SK-N-SH (cell line): ENCODE measurements around the gene STX5. TPM values are rescaled to one million over a fixed set of nuclear protein-coding genes. Genes with fewer than 3 reads are reported as not detected.
A peak's percentile ranks its signal among the peaks of the same experiment; 100 is the strongest.

Experiments
- CTCF ChIA-PET: fragments of 300-600, 350-600 bp; formaldehyde crosslinking; extraction: SDS; loops from one replicate; lab custom pipeline; 2021; lab: Yijun Ruan, JAX
- POLR2A ChIA-PET: fragments of 350-600 bp; sonication (Branson Sonifier 250); formaldehyde crosslinking; extraction: SDS; loops from one replicate; lab custom pipeline; 2020; ENCODE audit warnings: antibody characterized with exemption, inconsistent platforms; lab: Yijun Ruan, JAX
- DNase-seq: peaks from one replicate; pipeline ENCODE4 v3.0.0; 2012
- H2AFZ ChIP-seq: fragments of 200-600 bp; sonication (generic); 2 replicates; pipeline ENCODE4 v1.8.1; 2016; ENCODE audit warnings: antibody characterized with exemption, mild to moderate bottlenecking, low read depth
- H3F3A ChIP-seq: fragments of 200-600 bp; sonication (generic); replicated peaks from 2 replicates; pipeline ENCODE3; 2016; ENCODE audit warnings: antibody characterized with exemption, mild to moderate bottlenecking; ENCODE audit not compliant: insufficient read depth
- H3K27ac ChIP-seq, 2 experiments: fragments of 200-500 bp in 1 of 2; fragments of 200-600 bp in 1 of 2; sonication (Bioruptor generic) in 1 of 2; sonication (generic), shearing (Covaris generic) in 1 of 2; 2 replicates each; pipeline versions ENCODE4 v1.5.1 to v1.6.1; 2014 to 2016; ENCODE audit warnings: low read depth in 2 of 2, inconsistent platforms in 1 of 2, low read length in 1 of 2, mild to moderate bottlenecking in 1 of 2, mixed read lengths in 1 of 2
- H3K27me3 ChIP-seq: fragments of 200-600 bp; sonication (generic), shearing (Covaris generic); 2 replicates; pipeline ENCODE4 v1.6.1; 2016; ENCODE audit warnings: mixed run types; ENCODE audit not compliant: insufficient read depth
- H3K36me3 ChIP-seq, 2 experiments: fragments of 200-500 bp in 1 of 2; fragments of 200-600 bp in 1 of 2; sonication (Bioruptor generic) in 1 of 2; sonication (generic) in 1 of 2; replicated peaks in 1 of 2; 2 replicates each; pipeline versions ENCODE3 to v1.5.1; 2014 to 2016; ENCODE audit warnings: low read length in 1 of 2, mild to moderate bottlenecking in 1 of 2; ENCODE audit not compliant: insufficient read depth in 2 of 2, control insufficient read depth in 1 of 2
- H3K4me1 ChIP-seq, 2 experiments: fragments of 200-500 bp in 1 of 2; fragments of 200-600 bp in 1 of 2; sonication (Bioruptor generic) in 1 of 2; sonication (generic), shearing (Covaris generic) in 1 of 2; 2 replicates each; pipeline versions ENCODE4 v1.5.1 to v1.6.1; 2014 to 2016; ENCODE audit warnings: low read depth in 1 of 2, low read length in 1 of 2, mixed run types in 1 of 2; ENCODE audit not compliant: insufficient read depth in 2 of 2, control insufficient read depth in 1 of 2
- H3K4me2 ChIP-seq: fragments of 200-600 bp; sonication (generic), shearing (Covaris generic); 2 replicates; pipeline ENCODE4 v1.6.1; 2017; ENCODE audit warnings: mixed run types
- H3K4me3 ChIP-seq, 2 experiments: fragments of 200-500 bp in 1 of 2; fragments of 200-600 bp in 1 of 2; sonication (Bioruptor generic) in 1 of 2; sonication (generic), shearing (Covaris generic) in 1 of 2; 2 replicates each; pipeline versions ENCODE4 v1.5.1 to v1.8.1; 2014 to 2016; ENCODE audit warnings: low read depth in 2 of 2, inconsistent platforms in 1 of 2, low read length in 1 of 2, mild to moderate bottlenecking in 1 of 2, mixed read lengths in 1 of 2, moderate library complexity in 1 of 2
- H3K79me2 ChIP-seq: fragments of 200-600 bp; sonication (generic); 2 replicates; pipeline ENCODE4 v1.8.1; 2017; ENCODE audit warnings: mild to moderate bottlenecking; ENCODE audit not compliant: insufficient read depth
- H3K9ac ChIP-seq: fragments of 200-600 bp; sonication (generic); 2 replicates; pipeline ENCODE4 v1.6.1; 2017; ENCODE audit warnings: mixed run types
- H3K9me2 ChIP-seq: fragments of 200-600 bp; sonication (generic); 2 replicates; pipeline ENCODE4 v1.6.1; 2017; ENCODE audit warnings: mixed run types
- H3K9me3 ChIP-seq: fragments of 200-600 bp; sonication (generic); 2 replicates; pipeline ENCODE4 v1.6.1; 2017; ENCODE audit warnings: mixed run types, mild to moderate bottlenecking, moderate library complexity
- H4K20me1 ChIP-seq: fragments of 200-600 bp; sonication (generic); 2 replicates; pipeline ENCODE4 v1.6.1; 2017; ENCODE audit warnings: mild to moderate bottlenecking, mixed run types; ENCODE audit not compliant: insufficient read depth
- EP300 ChIP-seq, 2 experiments: IDR thresholded peaks; 2 replicates each; pipeline versions ENCODE4 v1.4.0 to v1.6.1; 2012; ENCODE audit warnings: borderline replicate concordance in 1 of 2, low read depth in 1 of 2, low read length in 1 of 2
- FOSL2 ChIP-seq: IDR thresholded peaks from 2 replicates; pipeline ENCODE4 v1.4.0; 2012; ENCODE audit warnings: low read depth, mild to moderate bottlenecking, moderate library complexity, borderline replicate concordance
- FOXJ3 ChIP-seq: sonication (generic); formaldehyde crosslinking; IDR thresholded peaks from 2 replicates; pipeline ENCODE4 v1.5.1; 2020; ENCODE audit warnings: mild to moderate bottlenecking, missing genetic modification reagents
- IRF3 ChIP-seq: fragments of 150-350 bp; IDR thresholded peaks from 2 replicates; pipeline ENCODE4 v1.6.1; 2016; ENCODE audit warnings: mild to moderate bottlenecking, low read depth, low read length
- JUND ChIP-seq: IDR thresholded peaks from 2 replicates; pipeline ENCODE4 v1.4.0; 2012
- MAX ChIP-seq: IDR thresholded peaks from 2 replicates; pipeline ENCODE4 v1.4.0; 2012; ENCODE audit warnings: low read depth
- RAD21 ChIP-seq: IDR thresholded peaks from 2 replicates; pipeline ENCODE4 v1.6.1; 2012; ENCODE audit warnings: mild to moderate bottlenecking, low read length
- RXRA ChIP-seq: IDR thresholded peaks from 2 replicates; pipeline ENCODE4 v1.4.0; 2012; ENCODE audit warnings: low read depth, mild to moderate bottlenecking, borderline replicate concordance
- SIN3A ChIP-seq: IDR thresholded peaks from 2 replicates; pipeline ENCODE4 v1.6.1; 2012; ENCODE audit warnings: low read depth, mild to moderate bottlenecking, low read length, moderate library complexity, borderline replicate concordance
- TAF1 ChIP-seq: IDR thresholded peaks from 2 replicates; pipeline ENCODE4 v1.6.1; 2012; ENCODE audit warnings: low read depth, mild to moderate bottlenecking, low read length, moderate library complexity, borderline replicate concordance
- USF1 ChIP-seq: IDR thresholded peaks from 2 replicates; pipeline ENCODE4 v1.4.0; 2012; ENCODE audit warnings: low read depth, borderline replicate concordance
- YY1 ChIP-seq: IDR thresholded peaks from 2 replicates; pipeline ENCODE4 v1.4.0; 2012; ENCODE audit warnings: low read depth, mild to moderate bottlenecking
- WGBS: methylation state at CpG from one replicate; pipeline ENCODE4 v1.1.6; 2017; ENCODE audit warnings: low lambda C conversion rate; 5-methylcytosine and 5-hydroxymethylcytosine counted together
- polyA plus RNA-seq, 3 experiments: library from polyadenylated mRNA; depleted of rRNA; stranded (reverse); fragments of >200 nt; gene quantifications; 2 replicates each; pipeline ENCODE4 v1.2.3, GENCODE V29; 2012

The STX5 gene
- polyA plus RNA-seq, 1 of the 3 experiments (the other 2 are of a cell fraction) = 24.2 TPM

GRCh38 chr11:62854013-62854824 is 22.4 kb upstream of the STX5 start:
- CTCF ChIA-PET = interaction anchor here (0.7 to 5.2 kb wide), 7 partner anchors 9 to 68 kb away, joined by 3 to 46 read pairs (median 4); partner anchors contain the start of genes SLC3A2, TMEM179B and WDR74
- peaks cover 14 to 16% of the 10 kb centered on the region in 2 experiments; a peak in 3 of 4 replicates for H3K4me1 ChIP-seq
- H3F3A ChIP-seq = peaks cover 53% of the 10 kb centered on the region
- H2AFZ ChIP-seq = no peak overlapping the region
- WGBS = 4% methylated on average over 8 of the region's 8 CpGs
- TF ChIP-seq YY1 = no peak
- TF ChIP-seq JUND = no peak
- no peak for TF ChIP-seq MAX
- TF ChIP-seq SIN3A = no peak
- TF ChIP-seq FOXJ3 (CRISPR knock-in tag) = no peak
- no peak for TF ChIP-seq FOSL2
- TF ChIP-seq IRF3 = no peak
- TF ChIP-seq EP300 (IDR thresholded peaks at IDR 0.05; ENCODE audit: borderline replicate concordance in 1 of 2, low read depth in 1 of 2, low read length in 1 of 2) = no peak
- no peak for TF ChIP-seq TAF1
- TF ChIP-seq USF1 = no peak
- TF ChIP-seq RAD21 = no peak
- no peak for TF ChIP-seq RXRA
- H3K27me3 ChIP-seq = no peaks in the 10 kb centered on the region
- no peaks in the 10 kb centered on the region for H3K9me3 ChIP-seq
- H3K79me2 ChIP-seq = peaks cover 53% of the 10 kb centered on the region
- H3K9me2 ChIP-seq = no peaks in the 10 kb centered on the region
- no peak for DNase-seq
- H3K4me2 ChIP-seq = peak overlapping the region; percentile 84
- peaks cover 34 to 38% of the 10 kb centered on the region in 2 experiments for H3K36me3 ChIP-seq
- peak overlapping the region; percentile 58 to 93; a peak in 2 of 4 replicates for H3K27ac ChIP-seq
- POLR2A ChIA-PET = interaction anchor here (0.6 to 9.4 kb wide), 11 partner anchors 10 to 127 kb away, joined by 3 to 146 read pairs (median 15); partner anchors contain the start of genes HNRNPUL2, NXF1, SLC3A2 and STX5
- peak overlapping the region; percentile 90 to 94 for H3K4me3 ChIP-seq
- peaks cover 39% of the 10 kb centered on the region for H4K20me1 ChIP-seq
- peak overlapping the region; percentile 92 for H3K9ac ChIP-seq
